ENCODE measurements around the gene CAMTA1.

Gene CAMTA1

GRCh38 chr1:7106442-7107108, 321.3 kb downstream of the CAMTA1 start:
- no peak for TF ChIP-seq CTCF (IDR thresholded peaks at IDR 0.05; ENCODE audit: poor library complexity, severe bottlenecking)
- H3K27me3 ChIP-seq (ENCODE audit: insufficient read depth, poor library complexity, severe bottlenecking): no peaks in the 10 kb centered on the region
- no peak for ATAC-seq (ENCODE audit: low read depth)
- no peak overlapping the region for H3K27ac ChIP-seq (ENCODE audit: poor library complexity, severe bottlenecking)
- DNase-seq (ENCODE audit: low spot score): no peak
- no peaks in the 10 kb centered on the region for H3K9me3 ChIP-seq (ENCODE audit: severe bottlenecking)
- peaks cover 23% of the 10 kb centered on the region for H3K4me1 ChIP-seq (ENCODE audit: insufficient read depth, poor library complexity, severe bottlenecking)
- no peak overlapping the region for H3K4me3 ChIP-seq (ENCODE audit: severe bottlenecking)
- H3K36me3 ChIP-seq (ENCODE audit: low read depth): no peaks in the 10 kb centered on the region

DNA sequence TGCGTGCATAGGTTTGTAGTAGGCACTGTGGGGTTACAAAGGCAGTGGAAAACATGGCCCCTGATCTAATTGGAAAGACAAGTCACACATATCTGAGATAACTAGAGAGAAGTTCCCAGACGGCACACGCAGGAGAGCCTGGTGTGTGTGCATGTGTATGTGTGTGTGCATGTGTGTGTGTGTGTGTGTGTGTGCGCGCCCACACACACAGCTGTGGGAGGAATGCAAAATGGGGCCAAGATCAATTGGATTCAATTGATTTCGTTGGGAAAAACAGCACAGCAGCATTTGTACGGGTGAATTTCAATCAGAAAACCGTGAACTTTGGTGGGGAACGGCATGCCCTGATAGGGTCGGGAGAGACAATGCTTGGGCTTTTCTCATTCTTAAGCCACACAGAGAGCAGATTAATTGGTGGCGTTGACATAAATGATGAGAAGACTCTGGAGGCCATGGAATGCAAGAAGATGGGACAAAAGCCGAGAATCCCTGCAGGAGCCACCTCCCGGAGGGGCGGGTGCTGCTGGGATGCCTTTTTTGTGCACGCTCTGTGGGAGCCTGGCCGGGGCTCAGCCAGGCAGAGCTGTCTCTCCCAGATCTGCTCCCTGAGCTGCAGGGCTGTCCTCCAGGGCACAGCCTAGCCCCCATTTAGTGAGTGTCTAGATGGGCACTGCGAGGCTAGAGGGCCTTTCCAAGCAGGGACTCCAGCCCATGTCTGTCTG, 322.0 kb downstream of the CAMTA1 start:
- no peak for TF ChIP-seq CTCF (IDR thresholded peaks at IDR 0.05; ENCODE audit: poor library complexity, severe bottlenecking)
- DNase-seq (ENCODE audit: low spot score) (no peak), ATAC-seq (ENCODE audit: low read depth) (no peak)
- Histone ChIP-seq H3K9me3 (ENCODE audit: severe bottlenecking) (no peaks in the 10 kb centered on the region), H3K4me1 (ENCODE audit: insufficient read depth, poor library complexity, severe bottlenecking) (peaks cover 23% of the 10 kb centered on the region), H3K27ac (ENCODE audit: poor library complexity, severe bottlenecking) (no peak overlapping the region), H3K27me3 (ENCODE audit: insufficient read depth, poor library complexity, severe bottlenecking) (no peaks in the 10 kb centered on the region), H3K36me3 (ENCODE audit: low read depth) (no peaks in the 10 kb centered on the region), H3K4me3 (ENCODE audit: severe bottlenecking) (no peak overlapping the region)

- H3K27me3 ChIP-seq (ENCODE audit: insufficient read depth, poor library complexity, severe bottlenecking): no peaks in the 10 kb centered on the region
- H3K9me3 ChIP-seq (ENCODE audit: severe bottlenecking): no peaks in the 10 kb centered on the region
- no peak overlapping the region for H3K27ac ChIP-seq (ENCODE audit: poor library complexity, severe bottlenecking)
- no peak overlapping the region for H3K4me3 ChIP-seq (ENCODE audit: severe bottlenecking)
- TF ChIP-seq CTCF (IDR thresholded peaks at IDR 0.05; ENCODE audit: poor library complexity, severe bottlenecking): no peak
- H3K36me3 ChIP-seq (ENCODE audit: low read depth): no peaks in the 10 kb centered on the region
- peaks cover 23% of the 10 kb centered on the region for H3K4me1 ChIP-seq (ENCODE audit: insufficient read depth, poor library complexity, severe bottlenecking)
- ATAC-seq (ENCODE audit: low read depth) (no peak), DNase-seq (ENCODE audit: low spot score) (no peak)
Measured at GRCh38 chr1:7108251-7108650, 323.0 kb downstream of the CAMTA1 start.

DNA sequence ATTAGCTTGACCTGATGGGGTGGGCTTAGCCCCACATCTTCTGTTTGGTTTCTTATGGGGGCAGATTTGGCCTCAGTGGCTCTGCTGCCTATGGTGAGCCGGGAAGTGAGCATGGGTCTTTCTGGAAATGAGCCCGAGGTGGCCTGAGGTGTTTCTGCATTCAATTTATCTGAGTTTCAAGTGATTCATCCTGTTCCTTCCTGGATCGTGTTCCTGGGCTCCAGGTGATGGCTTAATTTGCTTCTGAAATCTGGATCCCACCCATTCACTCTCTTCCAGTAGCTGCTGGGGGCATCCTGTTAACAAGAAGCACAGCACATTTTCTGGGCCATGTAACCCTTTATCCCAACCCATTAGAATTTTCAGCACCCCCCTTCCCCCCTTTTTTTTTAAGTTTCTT, 324.6 kb downstream of the CAMTA1 start:
- Histone ChIP-seq H3K9me3 (ENCODE audit: severe bottlenecking) (no peaks in the 10 kb centered on the region), H3K27ac (ENCODE audit: poor library complexity, severe bottlenecking) (peak overlapping the region; percentile 97), H3K4me3 (ENCODE audit: severe bottlenecking) (no peak overlapping the region), H3K4me1 (ENCODE audit: insufficient read depth, poor library complexity, severe bottlenecking) (peaks cover 23% of the 10 kb centered on the region), H3K36me3 (ENCODE audit: low read depth) (no peaks in the 10 kb centered on the region), H3K27me3 (ENCODE audit: insufficient read depth, poor library complexity, severe bottlenecking) (no peaks in the 10 kb centered on the region)
- ATAC-seq (ENCODE audit: low read depth) (peak; percentile 76), DNase-seq (ENCODE audit: low spot score) (no peak)
- no peak for TF ChIP-seq CTCF (IDR thresholded peaks at IDR 0.05; ENCODE audit: poor library complexity, severe bottlenecking)

GRCh38 chr1:7110321-7110720, 325.1 kb downstream of the CAMTA1 start:
- H3K36me3 ChIP-seq (ENCODE audit: low read depth): no peaks in the 10 kb centered on the region
- TF ChIP-seq CTCF (IDR thresholded peaks at IDR 0.05; ENCODE audit: poor library complexity, severe bottlenecking): no peak
- DNase-seq (ENCODE audit: low spot score): no peak
- peak; percentile 89 for ATAC-seq (ENCODE audit: low read depth)
- H3K4me1 ChIP-seq (ENCODE audit: insufficient read depth, poor library complexity, severe bottlenecking): peaks cover 23% of the 10 kb centered on the region
- peak overlapping the region; percentile 97 for H3K27ac ChIP-seq (ENCODE audit: poor library complexity, severe bottlenecking)
- no peaks in the 10 kb centered on the region for H3K27me3 ChIP-seq (ENCODE audit: insufficient read depth, poor library complexity, severe bottlenecking)
- H3K9me3 ChIP-seq (ENCODE audit: severe bottlenecking): no peaks in the 10 kb centered on the region
- no peak overlapping the region for H3K4me3 ChIP-seq (ENCODE audit: severe bottlenecking)

Measured in RWPE2 (cell line).